ENCODE measurements around the gene EAPP.
"Not testable (repeated sequence)": the region's sequence is repeated elsewhere in the genome, so short reads cannot be mapped to it uniquely, and the experiment has no call there.

EAPP gene

DNA sequence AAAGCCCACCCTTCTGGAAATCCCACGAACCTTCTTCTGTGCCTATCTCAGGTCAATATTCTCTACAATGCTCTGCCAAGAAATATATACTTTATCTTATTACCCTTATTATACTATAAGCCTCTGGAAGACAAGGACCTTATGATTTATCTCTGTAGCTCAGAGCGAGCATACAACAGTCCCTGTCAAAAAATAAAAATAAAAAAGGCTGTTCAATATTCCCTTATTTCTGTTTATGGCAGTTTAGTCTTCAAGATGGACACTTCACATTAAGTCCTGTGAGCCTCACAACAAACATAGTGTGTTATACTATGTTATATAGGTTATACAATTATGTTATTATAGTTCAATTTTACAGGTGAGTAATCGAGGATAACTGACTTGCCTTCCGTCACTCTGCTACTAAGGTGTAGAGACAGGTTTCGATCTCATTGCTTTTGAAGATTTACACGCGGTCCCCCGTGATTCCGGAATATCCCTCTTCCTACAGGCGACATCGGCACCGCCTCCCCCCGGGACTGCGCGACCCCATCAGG is 562 bp downstream of the EAPP start:
- peak overlapping the region; percentile 97 for H3K4me3 ChIP-seq (ENCODE audit: low read depth, low read length)

DNA sequence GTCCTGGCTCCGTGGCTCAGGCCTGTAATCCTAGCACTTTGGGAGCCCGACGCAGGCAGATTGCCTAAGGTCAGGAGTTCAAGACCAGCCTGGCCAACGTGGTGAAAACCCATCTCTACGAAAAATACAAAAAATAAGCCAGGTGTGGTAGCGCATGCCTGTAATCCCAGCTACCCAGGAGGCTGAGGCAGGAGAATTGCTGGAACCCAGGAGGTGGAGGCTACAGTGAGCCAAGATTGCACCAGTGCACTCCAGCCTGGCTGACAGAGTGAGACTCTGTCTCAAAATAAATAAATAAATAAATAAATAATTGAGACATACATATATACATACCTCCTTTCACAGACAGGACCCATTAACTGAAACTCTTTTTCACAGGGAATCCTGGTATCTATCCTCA is 1.4 kb downstream of the EAPP start:
- H3K4me3 ChIP-seq (ENCODE audit: low read depth, low read length) = not testable (repeated sequence)

DNA sequence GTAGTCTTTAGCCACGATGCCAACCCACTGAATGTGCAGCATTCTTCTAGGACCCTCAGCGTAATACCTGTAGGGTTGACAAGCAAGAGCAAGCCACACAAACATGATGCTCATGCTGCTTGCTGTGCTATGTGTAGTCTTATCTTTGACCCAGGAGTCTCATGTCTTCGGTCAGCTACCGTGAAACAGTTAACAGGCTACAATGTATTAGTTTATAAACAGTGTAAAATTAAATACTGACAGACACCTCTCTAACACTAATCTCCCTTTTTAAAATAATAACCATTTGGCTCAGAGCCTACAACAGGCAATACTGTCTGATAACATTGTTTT is 1.9 kb downstream of the EAPP start:
- H3K4me3 ChIP-seq (ENCODE audit: low read depth, low read length) = no peak overlapping the region

DNA sequence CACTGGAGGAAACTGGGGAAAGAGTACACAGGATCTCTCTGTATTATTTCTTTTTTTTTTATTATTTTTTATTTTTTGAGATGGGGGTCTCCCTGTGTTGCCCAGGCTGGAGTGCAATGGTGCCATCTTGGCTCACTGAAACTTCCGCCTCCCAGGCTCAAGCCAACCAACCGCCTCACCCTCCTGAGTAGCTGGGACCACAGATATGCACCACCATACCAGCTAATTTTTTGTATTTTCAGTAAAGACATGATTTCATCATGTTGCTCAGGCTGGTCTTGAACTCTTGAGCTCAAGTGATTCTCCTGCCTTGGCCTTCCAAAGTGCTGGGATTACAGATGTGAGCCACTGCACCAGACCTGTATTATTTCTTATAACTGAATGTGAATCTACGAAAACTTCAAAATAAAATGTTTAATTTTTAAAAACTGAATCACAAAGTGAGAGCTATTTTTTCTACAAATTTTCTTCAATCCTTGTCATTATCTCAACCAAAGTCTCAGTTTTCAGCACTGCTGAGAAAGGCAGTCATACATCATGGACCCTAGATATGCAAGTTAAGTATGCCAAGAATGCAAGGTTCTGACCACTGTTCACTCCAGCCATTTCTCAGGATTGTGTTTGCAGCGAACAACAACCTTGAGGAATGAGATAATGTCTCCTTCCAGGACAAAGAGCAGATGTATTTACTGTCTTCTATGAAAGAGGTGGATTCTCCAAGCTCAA is 2.4 kb downstream of the EAPP start:
- H3K4me3 ChIP-seq (ENCODE audit: low read depth, low read length) = no peak overlapping the region

DNA sequence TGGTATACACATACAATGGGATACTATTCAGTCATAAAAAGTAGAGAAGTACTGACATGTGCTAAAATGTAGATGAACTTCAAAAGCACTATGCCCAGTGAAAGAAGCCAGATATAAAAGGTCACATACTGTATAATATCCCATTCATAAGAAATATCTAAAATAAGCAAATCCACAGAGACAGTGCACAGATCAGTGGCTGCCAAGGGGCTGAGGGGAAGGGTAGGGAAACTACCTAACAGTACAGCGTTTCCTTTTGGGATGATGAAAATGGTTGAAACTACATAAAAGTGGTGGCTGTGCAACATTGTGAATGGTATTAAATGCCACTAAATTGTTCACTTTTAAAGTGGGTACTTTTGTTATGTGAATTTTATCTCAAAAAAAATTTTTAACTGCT is 11.9 kb downstream of the EAPP start:
- H3K4me3 ChIP-seq (ENCODE audit: low read depth, low read length) = no peak overlapping the region

DNA sequence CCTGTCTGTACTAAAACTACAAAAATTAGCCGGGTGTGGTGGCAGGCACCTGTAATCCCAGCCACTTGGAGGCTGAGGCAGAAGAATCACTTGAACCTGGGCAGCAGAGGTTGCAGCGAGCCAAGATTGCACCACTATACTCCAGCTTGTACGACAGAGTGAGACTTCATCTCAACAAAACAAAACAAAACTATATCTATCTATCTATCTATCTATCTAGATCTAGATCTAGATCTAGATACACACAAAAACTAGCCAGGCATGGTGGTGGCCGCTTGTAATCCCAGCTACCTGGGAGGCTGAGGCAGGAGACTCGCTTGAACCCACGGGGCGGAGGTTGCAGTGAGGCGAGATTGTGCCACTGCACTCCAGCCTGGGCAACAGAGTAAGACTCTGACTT is 15.3 kb downstream of the EAPP start:
- not testable (repeated sequence) for H3K4me3 ChIP-seq (ENCODE audit: low read depth, low read length)

DNA sequence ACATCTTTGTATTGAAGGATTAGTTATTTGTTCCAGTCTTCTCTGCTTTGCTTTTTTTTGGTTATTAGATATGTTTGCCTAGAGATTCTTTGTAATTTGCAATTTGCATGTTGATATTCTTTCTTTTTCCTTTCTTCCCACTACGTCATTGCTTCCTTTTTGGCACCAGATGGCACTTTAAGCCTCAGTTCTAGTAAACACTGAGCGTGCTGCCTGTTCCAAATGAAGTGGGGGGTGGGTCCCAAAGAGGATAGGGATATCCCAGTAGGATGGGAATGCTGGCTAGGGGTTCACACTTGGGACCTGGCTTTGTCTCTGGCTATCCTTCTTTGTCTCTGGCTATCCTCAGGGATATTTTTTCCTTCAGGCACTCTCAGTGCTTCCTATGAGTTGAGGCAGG is 17.0 kb downstream of the EAPP start:
- no peak overlapping the region for H3K4me3 ChIP-seq (ENCODE audit: low read depth, low read length)

DNA sequence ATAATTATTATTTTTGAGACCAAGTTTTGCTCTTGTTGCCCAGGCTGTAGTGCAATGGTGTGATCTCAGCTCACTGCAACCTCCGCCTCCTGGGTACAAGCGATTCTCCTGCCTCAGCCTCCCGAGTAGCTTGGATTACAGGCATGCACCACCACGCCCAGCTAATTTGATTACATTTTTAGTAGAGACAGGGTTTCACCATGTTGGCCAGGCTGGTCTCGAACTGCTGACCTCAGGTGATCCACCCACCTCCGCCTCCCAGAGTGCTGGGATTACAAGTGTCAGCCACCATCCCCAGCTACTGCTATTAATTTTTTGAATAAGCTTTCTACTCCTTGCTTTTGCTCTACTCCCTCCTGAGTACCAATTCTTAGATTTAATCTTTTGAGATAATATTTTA is 18.4 kb downstream of the EAPP start:
- not testable (repeated sequence) for H3K4me3 ChIP-seq (ENCODE audit: low read depth, low read length)

DNA sequence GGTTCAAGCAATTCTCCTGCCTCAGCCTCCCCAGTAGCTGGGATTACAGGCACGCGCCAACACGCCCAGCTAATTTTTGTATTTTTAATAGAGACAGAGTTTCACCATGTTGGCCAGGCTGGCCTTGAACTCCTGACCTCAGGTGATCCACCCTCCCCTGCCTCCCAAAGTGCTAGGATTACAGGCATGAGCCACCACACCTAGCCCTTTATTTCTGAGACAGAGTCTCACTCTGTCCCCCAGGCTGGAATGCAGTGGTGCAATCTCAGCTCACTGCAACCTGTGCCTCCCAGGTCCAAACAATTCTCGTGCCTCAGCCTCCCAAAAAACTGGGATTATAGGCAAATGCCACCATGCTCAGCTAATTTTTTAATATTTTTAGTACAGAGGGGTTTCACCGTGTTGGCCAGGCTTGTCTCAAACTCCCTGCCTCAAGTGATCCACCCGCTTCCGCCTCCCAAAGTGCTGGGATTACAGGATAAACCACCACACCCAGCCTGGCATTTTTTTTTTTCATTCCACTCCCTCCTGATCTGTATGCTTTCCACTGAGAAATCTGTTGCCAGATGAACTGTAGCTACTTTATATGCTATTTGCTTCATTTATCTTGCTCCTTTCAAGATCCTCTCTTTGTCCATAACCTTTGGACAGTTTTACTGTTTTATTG is 19.1 kb downstream of the EAPP start:
- not testable (repeated sequence) for H3K4me3 ChIP-seq (ENCODE audit: low read depth, low read length)

DNA sequence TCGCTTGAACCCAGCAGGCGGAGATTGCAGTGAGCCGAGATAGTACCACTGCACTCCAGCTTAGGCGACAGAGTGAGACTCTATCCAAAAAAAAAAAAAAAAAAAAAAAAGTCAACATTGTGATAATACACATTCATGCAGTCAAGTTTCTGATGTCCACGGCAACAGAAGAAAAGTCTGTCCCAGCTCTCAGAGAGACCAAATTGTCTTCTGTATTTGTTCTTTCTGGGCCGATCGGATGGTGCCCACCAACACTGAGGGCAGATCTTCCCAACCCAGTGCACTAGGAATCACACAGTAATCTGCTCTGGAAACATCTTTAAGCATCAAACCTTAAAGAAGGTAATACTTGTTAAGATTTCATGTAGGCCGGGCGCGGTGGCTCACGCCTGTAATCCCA is 31.6 kb downstream of the EAPP start:
- no peak overlapping the region for H3K4me3 ChIP-seq (ENCODE audit: low read depth, low read length)

DNA sequence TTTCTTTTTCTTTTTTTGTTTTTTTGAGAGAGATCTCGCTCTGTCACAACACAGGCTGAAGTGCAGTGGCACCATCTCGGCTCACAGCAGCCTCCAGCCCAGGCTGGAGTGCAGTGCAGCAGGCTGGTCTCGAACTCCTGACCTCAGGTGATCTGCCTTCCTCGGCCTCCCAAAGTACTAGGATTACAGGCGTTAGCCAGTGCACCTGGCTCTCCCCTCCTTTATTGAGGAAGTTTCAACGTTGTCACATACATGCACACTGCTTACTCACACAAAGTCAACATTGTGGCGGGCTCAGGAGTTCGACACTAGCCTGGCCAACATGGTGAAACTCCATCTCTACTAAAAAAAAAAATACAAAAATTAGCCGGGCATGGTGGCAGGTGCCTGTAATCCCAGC is 32.0 kb downstream of the EAPP start:
- H3K4me3 ChIP-seq (ENCODE audit: low read depth, low read length) = no peak overlapping the region

DNA sequence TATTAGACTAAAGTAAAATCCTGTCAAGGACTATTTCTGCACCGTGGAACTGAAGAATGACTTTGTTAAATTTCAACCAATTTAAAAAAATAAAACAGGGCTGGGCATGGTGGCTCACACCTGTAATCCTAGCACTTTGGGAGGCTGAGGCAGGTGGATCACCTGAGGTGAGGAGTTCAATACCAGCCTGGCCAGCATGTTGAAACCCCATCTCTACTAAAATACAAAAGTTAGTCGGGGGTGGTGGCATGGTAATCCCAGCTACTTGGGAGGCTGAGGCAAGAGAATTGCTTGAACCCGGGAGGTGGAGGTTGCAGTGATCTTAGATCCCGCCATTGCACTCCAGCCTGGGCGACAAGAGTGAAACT is 34.4 kb downstream of the EAPP start:
- not testable (repeated sequence) for H3K4me3 ChIP-seq (ENCODE audit: low read depth, low read length)

DNA sequence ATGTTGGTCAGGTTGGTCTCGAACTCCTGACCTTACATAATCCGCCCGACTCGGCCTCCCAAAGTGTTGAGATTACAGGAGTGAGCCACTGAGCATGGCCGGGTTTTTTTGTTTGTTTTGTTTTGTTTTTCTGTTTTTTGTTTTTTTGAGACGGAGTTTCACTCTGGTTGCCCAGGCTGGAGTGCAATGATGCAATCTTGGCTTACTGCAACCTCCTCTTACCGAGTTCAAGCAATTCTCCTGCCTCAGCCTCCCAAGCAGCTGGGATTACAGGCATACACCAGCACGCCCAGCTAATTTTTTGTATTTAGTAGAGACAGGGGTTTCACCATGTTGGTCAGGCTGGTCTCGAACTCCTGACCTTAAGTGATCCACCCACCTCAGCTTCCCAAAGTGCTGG is 35.5 kb downstream of the EAPP start:
- H3K4me3 ChIP-seq (ENCODE audit: low read depth, low read length) = not testable (repeated sequence)

DNA sequence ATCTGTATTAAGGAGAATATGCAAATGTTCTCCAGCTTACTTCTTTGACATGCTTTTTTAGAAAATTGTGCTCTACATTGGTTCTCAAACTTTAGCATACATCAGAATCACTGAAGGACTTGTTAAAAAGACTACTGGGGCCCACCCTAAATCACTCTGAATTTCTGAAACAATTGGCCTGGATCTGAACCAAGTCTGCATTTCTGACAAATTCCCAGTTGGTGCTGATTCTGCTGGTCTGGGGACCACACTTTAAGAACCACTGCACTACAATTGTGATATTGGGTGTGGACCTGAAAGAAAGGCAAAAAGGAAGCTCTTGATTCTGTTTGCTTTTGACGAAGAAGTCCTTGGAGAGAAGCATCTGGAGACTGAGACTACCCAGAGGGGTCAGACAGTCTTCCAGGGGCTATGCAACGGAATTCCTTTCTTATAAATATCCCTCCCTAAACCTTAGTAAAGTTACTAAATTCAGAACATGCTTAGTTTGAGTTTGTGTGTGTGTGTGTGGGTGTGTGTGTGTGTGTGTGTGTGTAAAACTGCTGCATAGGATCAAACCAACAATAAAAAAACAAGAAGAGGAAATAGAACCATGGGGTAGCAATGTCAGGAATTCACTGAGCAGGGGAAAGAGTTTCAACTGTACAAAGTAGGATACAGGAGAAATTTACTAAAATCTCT is 36.8 kb downstream of the EAPP start:
- no peak overlapping the region for H3K4me3 ChIP-seq (ENCODE audit: low read depth, low read length)

DNA sequence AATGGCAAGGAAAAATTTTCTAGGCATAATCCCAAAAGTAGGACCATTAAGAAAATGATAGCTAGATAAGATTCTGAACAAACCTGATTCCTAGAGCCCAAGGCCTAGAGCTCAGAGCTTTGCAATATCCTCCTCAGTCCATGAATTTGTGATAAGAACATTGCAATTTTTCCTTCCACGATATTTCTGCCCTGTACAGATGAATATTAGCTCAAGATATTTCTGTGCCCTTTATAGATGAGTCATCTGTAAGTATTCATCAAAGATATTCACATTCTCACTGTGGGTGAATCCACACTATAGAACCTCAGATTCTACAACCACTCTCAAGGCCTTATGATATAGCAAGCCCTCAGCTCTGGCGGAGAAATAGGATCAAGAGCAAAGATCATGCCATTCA is 37.5 kb downstream of the EAPP start:
- no peak overlapping the region for H3K4me3 ChIP-seq (ENCODE audit: low read depth, low read length)

DNA sequence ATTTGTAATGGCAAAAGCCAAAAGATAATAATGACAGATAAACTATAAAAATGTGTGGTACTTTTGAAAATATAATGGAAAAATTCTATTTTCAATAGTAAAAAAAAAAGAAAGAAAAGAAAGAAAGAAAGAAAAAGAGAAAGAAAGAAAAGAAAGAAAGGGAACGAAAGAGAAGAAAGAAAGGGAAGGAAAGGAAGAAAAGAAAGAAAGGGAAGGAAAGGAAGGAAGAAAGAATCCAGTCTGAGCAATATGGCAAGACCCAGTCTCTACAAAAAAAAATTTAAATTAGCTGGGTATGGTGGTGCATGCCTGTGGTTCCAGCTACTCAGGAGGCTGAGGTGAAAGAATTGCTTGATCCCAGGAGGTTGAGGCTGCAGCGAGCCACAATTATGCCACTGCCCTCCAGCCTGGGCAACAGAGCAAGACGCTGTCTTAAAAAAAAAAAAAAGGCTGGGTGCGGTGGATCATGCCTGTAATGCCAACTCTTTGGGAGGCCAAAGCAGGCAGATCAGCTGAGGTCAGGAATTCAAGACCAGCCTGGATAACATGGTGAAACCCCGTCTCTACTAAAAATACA is 38.4 kb downstream of the EAPP start:
- H3K4me3 ChIP-seq (ENCODE audit: low read depth, low read length) = no peak overlapping the region

DNA sequence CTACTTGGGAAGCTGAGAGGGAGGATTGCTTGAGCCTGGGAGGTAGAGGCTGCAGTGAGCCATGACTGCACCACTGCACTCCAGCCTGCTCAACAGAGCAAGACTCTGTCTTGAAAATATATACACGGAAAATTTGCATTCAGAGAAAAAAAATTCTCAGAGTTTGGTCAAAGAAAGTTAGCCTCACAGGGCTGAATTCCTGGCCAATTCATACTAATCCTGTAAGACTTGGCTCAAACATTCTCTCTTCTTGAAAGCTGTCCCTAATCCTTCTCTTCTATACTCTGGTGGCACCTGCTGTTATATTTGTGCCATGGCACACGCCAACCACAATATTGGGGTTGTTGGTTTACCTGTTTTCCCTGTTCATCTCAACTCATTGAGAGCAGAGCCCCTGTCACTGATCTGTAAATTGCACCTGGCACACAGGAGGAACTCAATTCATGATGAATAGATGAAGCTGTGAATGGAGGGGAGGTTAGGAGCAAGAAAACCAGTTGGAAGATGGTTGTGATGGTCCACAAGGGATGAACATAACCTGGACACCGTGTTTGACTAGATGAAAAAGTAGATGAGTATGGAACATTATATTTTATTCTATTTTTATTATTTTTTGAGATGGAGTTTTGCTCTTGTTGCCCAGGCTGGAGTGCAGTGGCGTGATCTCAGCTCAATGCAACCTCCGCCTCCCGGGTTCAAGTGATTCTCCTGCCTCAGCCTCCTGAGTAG is 40.7 kb downstream of the EAPP start:
- H3K4me3 ChIP-seq (ENCODE audit: low read depth, low read length) = no peak overlapping the region

DNA sequence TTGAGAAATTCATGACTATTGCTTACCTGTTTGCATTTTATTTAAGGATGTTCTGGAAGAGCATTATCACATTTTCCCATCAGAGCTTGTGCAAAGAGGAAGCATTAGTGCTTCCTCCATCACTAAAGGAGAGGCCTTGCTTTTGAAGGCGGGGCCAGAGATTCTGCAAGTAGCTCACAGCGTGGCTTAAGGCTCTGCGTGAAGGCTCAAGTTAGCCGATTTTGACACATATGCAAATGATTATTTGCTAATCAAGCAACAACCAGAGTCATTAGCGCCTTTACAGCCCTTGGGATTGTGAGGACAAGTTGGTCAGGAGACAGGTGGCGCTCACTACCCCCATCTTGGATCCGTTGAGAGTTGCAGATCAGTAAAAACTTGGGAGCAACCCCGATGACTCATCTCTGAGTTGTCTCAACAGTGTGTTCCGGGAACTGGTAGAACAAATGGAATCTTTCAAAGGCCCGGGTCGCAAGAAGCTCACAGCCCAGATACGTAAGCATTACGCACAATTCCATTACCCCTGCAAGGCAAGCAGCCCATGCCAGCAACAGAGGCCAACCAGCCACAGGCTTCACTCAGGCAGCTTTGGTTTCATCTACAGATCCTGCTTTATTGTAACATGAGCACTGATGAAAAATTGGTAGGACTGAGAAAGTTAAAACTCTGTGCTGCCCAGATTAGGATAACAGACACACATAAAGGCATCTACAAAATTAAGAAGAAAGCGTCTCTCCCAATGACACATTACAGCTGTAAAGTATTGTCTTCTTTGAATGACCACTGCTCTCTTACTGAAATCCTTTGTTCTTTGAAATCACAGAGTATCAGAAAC is 42.6 kb downstream of the EAPP start:
- H3K4me3 ChIP-seq (ENCODE audit: low read depth, low read length) = no peak overlapping the region

DNA sequence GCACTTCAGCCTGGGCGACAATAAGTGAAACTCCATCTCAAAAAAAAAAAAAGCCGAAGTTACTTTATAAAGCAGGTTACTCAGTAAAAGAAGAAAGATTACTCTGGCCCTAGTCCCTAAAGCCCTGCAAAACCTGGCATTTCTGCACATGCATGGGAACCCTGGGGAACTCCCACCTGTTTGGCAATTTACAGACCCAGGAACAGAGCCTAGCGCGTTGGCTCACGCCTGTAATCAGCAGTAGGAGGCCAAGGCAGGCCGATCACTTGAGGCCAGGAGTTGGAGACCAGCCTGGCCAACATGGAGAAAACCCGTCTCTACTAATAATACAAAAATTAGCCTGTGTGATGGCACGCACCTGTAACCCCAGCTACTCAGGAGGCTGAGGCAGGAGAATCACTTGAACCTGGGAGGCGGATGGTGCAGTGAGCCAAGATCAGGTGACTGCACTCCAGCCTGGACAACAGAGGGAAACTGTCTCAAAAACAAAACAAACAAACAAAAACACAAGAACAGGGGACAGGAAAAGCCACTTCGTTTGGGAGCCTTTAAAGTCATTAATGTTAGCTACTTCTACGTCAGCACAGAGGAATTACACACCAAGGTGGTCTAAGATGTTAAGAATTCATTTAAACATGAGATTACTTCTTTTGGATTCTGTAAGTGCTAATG is 43.4 kb downstream of the EAPP start:
- no peak overlapping the region for H3K4me3 ChIP-seq (ENCODE audit: low read depth, low read length)

DNA sequence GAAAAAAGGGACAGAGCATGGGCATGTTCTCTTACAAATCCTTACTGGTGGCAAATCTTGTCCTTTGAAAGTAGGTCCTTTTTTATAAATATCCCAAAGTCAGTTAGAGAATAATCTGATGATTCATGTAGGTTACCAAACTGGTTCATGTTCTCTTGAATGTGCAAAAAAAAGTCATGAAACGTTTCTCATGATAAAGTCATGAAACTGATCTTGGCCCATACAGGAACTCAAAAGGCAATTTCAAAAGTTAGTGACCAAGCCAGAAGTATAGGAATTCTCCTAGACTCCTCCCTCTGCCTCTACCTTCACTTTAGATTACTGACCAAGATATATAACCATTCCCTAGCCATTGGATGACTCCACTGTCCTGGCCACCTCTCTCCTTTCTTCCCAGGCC is 50.2 kb downstream of the EAPP start:
- no peak overlapping the region for H3K4me3 ChIP-seq (ENCODE audit: low read depth, low read length)
